LNCAP (cell line): Measurements from ENCODE around the gene RAB40C.

ENCODE experiments used
- TF ChIP-seq, protein P1 (sequence below): fragments of 450-650 bp; IDR thresholded peaks from 2 replicates; pipeline ENCODE4 v1.5.1; 2017; ENCODE audit warnings: mild to moderate bottlenecking

The RAB40C gene

DNA sequence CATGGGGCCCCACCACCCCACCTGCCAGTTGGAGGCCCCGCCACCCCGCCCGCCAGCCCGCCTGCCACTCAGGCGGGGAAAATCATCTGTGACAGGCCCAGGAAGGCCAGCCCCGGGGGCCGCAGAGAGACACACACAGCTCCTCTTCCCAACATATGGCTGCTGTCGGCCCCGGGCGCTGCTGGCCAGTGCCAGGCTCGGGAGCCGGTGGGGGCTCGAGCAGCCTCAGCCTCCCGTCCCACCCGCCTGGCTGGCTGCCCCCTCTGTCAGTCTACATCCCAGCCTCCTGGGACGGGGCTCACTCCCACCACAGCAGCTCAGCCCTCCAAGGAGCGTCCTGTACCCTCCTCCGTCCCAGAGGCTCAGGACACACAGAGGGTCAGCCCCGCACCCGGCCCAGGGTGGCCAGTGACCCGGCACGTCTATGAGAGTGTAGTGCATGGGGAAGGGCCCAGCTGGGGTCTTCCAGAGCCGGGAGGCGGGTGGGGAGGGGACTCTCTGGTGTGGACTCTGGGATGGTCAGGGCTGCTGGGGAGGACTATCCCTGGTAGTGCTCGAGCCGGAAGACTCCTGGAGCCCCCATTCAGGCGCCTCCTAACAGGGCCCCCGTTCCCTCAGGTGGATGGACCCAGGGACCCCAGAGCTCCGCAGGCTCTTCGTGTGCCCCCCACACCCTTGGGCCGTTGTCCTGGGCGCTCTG lies 33.2 kb upstream of the RAB40C start:
- TF ChIP-seq, protein P1, sequence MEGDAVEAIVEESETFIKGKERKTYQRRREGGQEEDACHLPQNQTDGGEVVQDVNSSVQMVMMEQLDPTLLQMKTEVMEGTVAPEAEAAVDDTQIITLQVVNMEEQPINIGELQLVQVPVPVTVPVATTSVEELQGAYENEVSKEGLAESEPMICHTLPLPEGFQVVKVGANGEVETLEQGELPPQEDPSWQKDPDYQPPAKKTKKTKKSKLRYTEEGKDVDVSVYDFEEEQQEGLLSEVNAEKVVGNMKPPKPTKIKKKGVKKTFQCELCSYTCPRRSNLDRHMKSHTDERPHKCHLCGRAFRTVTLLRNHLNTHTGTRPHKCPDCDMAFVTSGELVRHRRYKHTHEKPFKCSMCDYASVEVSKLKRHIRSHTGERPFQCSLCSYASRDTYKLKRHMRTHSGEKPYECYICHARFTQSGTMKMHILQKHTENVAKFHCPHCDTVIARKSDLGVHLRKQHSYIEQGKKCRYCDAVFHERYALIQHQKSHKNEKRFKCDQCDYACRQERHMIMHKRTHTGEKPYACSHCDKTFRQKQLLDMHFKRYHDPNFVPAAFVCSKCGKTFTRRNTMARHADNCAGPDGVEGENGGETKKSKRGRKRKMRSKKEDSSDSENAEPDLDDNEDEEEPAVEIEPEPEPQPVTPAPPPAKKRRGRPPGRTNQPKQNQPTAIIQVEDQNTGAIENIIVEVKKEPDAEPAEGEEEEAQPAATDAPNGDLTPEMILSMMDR = no peak

DNA sequence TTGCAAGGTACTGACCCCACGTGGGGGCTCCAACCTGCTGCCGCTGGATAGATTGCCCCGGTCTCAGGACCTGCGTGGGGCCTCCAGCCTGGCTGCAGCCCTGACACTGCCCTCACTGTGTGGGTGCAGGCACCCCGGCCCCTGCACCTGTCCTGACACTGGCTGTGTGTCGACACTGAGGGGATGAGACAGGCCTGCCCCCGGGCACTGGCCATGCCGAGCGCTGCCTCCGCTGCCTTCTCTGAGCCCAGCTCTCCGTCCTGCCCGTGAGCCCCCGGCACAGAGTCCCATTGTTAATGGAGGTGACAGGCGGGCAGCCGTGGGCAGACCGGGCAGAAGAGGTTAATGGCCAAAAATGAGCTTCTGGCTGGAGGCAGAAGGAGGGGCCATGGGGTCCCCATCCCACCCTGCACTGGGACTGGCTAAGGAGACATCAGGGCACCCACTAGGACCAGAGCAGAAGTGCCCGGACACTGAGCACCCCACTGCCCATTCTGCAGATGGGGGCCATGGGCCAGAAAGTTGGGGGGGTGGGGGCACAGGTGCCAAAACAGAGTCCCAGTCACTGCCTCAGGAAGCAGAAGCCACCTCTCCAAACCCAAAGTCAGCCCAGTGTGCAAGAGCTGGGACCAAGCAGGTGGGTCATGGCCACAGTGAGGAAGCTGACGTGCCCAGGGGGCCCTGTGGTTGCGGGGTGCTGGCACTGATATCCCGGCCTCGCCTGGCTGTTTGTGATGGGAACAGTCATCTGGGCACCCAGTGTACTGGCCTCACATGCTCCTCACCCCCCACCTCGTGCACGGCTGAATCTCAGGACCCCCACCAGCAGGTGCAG lies 32.2 kb upstream of the RAB40C start:
- TF ChIP-seq, protein P1 = no peak

DNA sequence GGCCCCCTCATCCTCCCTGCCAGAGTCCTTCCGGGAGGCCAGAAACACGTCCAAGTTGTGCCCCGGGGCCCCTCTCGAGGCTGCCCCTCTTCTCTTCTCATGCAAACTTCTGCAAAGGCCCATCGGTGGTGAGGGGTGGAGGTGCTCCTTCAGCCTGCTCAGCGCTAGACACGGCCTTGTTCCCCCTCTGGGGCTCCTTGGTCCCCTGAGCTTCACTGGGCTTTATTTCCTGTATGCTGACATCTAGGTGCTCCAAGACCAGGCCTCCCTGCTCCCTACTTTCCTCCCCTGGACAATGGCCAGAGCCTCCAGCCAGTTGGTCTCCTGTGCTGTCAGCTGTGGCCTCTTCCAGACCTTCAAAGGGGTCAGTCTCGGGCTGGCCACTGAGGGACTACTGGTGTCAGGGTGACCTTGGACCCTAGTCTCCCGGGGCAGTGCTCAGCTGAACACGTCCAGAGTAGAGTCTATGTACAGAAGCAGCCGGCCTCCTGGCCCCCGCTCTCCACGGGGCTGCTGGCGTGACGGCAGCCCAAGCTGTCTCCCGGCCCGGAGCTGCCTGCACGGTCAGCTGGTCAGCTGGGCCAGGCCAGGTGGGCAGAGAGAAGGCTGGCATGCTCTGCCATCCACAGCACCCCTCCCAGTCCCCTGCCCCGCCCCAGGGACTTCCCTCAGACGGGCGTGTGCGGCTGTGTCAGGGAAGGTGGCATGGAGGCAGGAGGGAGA lies 31.4 kb upstream of the RAB40C start:
- TF ChIP-seq, protein P1 = no peak

DNA sequence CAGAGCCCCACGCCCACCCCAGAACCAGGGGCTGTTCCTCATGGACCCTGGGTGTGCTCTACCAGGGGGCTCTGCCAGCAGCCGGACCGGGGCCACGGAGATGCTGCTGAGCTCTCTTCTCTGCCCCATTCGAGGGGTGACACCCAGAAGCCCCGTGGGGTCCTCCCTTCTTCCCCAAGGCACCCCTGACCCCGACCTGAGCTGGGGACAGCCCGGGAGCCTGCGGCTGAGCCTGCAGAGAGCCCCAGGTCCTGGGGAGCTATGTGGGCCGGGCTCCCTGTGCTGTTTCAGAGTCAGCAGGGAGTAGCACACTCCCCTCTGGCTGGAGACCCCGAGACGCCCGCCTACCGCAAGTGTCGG lies 30.9 kb upstream of the RAB40C start:
- TF ChIP-seq, protein P1 = no peak

DNA sequence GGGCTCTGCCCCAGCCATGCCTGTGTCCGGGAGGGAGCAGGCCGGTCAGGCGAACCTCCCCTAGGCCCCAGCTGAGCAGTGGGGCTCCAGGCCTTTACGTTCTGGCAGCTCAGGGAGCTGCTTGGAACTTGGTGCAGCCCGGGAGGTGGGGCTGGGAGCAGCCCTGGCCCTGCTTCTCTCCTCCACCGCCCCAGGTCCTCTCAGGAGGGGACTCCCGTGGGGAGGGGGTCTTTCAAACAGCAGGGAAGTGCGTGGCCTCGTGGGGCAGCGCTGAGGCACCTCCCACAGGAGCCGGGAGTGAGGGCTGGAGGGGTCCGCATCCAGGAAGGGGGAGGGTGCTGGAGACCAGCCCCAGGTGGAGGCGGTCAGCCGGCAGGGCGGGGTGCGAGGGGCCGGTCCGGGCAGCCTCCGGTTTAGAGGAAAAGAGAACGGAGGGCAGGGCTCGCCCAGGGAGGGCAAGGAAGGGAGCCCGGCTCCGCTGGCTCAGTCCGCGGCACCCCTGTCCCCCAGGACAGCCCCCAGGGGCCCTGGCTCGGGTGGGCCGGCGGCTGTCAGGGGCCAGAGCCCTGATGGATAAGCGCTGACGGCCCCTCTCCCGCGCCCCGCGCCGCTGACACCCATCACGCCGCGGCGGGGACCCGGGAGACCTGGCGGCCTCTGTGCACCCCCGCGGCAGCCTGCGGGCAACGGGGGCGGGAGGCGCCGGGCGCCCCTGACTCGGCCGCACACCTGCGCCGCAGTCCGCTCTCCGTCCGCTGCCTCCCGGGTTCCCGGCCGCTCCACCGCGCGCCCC lies 30.3 kb upstream of the RAB40C start:
- TF ChIP-seq, protein P1 = no peak

DNA sequence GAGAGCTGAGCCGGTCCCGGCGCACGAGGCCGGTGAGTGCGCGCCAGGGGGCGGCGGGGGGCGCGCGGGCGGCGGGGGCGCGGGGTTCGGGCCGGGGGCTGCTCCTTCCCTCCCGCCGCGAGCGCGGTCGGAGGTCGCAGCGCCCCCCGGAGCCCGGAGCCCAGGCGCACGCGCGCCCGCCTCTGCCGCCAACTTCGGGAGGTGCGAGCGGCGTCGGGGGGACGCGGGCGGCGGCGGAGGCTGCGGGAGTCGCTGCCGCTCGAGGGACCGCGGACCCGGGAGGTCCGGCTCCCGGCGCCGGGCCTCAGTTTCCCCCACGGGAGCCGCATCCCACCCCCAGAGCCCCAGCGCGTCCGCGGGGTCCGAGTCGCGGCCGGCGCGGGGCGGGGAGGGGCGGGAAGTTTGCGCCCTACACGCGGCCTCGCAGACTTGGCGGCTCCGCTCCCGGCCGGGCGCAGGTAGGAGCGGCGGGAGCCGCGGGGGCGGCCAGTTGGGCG lies 29.6 kb upstream of the RAB40C start, which contains the start of gene PRR35:
Gene PRR35 (plus strand): TSS at position 191 of the 497 bp plus-strand sequence. CDS start 2,901 bp downstream, outside the sequence.
- TF ChIP-seq, protein P1 = no peak
